HG03565 (cell line): ENCODE results near the gene DNAJC5.
"Not testable (repeated sequence)": the region's sequence is repeated elsewhere in the genome, so short reads cannot be mapped to it uniquely, and the experiment has no call there.

Experiments
- ATAC-seq: cut with Tn5 transposase; IDR thresholded peaks from one replicate; pipeline ENCODE4 v1.9.1; 2021; ENCODE audit warnings: mild to moderate bottlenecking, moderate library complexity; ENCODE audit not compliant: unreplicated experiment

Gene DNAJC5

DNA sequence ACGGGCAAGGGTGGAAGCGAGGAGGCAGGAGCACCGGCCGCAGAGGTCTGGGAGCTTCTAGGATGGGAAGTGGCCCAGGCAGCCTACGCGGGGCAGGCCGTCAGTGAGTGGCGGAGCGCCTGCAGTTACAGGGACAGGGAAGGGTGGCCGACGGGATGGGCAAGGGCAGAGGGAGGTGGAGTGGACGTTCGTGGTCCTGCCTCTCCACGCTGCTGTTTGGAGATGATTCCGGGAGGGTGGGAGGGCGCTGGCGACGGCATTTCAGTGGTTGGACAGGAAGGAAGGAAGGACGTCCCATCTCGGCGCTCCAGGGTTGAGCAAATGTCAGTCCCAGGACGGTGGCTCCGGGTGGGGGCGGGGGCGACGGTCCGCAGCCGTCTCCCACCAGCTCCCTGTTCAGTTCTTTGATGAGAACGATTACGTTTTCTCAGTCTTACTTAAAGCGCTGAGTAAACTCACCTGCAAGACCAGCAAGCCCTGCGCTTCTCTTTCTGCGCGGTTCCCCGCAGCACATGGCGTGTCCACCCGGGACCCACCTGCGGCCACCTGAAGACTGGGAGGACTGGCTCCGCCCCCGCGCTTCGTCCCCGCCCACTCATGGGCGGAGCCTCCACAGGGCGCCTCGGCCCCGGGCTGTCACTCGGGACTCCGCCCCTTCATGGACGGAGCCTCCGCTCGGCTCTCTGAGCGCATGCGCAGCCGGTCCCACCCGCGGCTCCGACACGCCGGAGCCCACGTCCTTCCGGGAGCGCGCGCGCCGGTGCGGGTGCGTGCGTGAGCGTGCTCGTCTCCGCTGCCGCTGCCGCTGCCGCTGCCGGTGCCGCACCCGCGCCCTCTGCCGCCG lies at the start of gene DNAJC5:
DNAJC5 (plus strand) TSS at position 769 of the 844 bp plus-strand sequence. CDS start 33,220 bp downstream, outside the sequence.
- peak; percentile 86 for ATAC-seq

DNA sequence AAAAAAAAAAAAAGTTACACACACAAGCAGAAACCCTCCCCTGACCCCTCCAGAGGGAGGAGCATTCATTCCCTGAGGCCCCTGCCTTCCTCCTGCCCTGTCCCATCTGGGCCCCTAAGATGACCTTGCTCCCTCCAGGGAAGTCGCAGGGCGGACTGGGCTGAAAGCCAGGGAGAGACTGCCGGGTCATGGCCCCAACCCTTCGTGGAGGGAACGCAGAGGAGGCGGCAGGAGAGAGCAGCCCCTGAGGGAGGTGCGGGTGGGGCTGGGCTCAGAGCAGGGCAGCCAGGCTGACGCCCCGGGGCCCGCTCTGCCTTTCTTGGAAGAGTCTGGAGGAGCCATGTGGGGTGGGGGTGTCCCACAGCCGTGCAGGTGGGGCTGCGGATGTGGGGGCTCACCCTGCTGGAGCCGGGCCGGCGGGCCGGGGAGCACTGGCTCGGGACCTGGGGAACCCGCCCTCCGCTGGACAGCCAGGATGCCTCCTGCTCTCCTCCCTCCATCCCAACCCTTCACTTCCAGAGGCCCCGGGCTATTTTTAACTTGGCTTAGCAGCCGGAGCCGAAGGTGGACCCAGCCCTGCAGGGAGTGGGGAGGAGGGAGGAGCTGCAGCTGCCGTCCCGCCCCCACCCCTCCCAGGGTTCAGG lies 48.7 kb upstream of the DNAJC5 start:
- ATAC-seq = no peak

- ATAC-seq = no peak
These were observed 48.1 kb upstream of the DNAJC5 start for GRCh38 chr20:63846888-63847236.

DNA sequence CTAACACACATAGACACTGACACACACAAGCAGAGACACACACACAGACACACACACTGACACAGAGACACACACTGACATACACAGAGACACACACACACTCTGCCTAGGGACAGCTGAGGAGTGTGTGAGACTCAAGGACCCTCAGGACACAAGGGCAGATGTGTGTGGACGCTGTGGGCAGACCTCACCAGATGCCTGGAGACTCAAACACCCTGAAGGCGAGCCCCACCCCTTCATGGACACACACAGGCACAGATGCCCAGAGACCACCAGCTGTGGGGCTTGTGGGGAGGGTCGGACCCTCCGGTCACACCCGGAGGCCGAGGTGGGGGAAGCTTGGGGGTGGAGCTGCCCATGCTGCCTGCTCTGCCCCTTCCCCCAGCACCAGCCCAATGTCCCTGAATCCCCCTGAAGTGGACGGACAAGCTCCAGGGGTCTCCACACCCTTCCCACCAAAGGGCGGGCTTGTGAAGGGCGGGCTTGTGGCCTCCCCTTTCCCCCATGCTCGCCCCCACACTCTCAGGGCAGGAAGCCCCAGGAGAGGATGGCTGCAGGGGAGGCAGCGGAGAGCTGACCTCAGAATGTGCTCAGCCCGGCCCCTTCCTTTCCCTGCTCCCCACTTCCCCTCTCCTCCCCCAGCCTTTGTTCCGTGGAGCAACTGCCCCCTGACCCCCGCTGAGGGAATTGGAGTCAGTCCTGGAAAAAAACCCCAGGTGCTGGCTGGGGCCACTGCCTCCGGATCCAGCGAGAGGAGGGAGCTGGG lies 47.5 kb upstream of the DNAJC5 start:
- no peak for ATAC-seq

DNA sequence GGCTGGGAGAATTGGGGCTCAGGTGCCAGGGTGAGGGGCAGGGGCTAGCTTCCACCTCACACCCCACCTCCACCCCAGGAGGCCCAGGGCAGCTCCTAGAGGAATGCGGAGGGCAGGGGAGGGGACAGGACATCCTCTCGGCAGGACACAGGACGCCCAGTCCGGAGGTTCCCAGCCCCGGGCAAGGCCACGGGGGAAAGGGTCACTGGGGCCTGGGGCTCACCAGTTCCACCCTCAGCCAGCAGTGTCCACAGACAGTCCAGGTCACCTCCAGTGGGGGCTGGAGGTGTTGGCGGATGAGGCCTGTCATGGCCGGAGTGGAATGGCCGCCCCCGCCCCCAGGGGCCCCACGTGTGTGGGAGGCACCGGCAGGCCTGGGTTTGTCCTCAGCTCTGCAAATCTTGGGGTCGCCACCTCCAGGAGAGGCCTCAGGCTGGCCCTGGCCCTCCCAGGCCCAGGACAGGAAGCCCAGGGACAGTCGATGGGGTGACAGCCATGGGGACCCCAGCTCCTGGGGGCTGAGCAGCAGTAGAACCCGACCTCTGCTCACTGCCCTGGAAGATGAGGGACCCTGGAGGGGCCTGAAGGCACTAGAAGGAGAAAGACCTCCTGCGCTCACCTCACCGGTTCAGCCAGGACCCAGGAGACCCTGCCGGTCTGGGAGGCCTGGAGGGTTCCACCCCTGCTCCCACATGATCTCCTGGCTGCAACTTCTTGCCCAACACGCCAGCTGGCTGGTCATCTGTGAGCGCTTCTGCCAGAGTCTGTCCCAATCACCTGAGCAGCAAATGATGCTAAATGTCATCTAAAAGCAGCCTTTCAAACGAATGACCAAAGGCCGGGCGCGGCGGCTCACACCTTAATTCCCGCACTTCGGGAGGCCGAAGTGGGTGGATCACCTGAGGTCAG lies 46.7 kb upstream of the DNAJC5 start:
- ATAC-seq = no peak

GRCh38 chr20:63850689-63851547 lies 44.0 kb upstream of the DNAJC5 start:
- peak; percentile 65 for ATAC-seq

DNA sequence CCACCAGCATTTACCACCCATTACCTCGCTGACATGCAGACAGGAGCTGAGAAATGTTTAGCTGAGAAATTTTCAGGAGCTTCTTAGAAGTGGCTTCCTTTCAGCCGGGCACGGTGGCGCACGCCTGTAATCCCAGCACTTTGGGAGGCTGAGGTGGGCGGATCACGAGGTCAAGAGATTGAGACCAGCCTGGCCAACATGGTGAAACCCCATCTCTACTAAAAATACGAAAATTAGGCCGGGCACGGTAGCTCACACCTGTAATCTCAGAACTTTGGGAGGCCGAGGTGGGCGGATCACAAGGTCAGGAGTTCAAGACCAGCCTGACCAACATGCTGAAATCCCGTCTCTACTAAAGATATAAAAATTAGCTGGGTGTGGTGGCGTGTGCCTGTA lies 43.4 kb upstream of the DNAJC5 start:
- ATAC-seq = not testable (repeated sequence)

- not testable (repeated sequence) for ATAC-seq
These were observed 41.2 kb upstream of the DNAJC5 start for GRCh38 chr20:63853733-63854068.

DNA sequence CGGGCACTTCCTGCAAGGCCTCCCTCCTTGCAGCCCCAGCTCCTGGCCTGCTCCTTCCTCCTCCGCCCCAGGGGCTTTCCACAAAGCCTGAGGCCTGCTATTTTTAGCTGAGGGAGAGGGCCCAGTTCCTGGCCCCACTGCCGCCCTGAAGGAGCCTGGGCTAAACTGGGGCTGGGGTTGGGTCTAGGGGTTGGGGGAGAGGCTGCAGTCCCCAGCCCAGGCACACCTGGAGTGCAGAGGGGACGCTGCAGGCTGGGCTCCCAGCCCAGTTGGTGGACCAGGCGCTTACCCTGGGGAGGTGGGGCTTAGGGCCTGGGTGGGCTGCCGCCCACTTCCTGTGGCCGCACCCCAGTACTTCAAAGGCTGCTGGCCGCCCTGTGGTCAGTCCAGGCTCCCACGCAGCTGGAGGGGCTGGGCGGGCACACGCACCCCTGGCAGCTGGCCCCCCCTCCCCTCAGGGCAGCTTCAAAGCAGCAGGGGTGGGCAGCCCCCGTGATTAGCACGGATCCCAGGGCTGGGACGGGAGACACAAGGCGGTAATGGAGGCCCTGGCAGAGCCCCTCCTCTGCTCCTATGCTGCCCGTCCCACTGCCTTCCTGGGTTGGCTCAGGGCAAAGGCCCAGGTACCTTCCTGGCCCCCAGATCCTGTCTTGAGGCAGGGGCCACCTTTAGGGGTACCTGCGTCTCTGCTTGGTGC lies 40.7 kb upstream of the DNAJC5 start:
- ATAC-seq = no peak

GRCh38 chr20:63854766-63855362 lies 40.1 kb upstream of the DNAJC5 start:
- ATAC-seq = no peak

- no peak for ATAC-seq
These were observed 39.4 kb upstream of the DNAJC5 start for GRCh38 chr20:63855363-63856097.

DNA sequence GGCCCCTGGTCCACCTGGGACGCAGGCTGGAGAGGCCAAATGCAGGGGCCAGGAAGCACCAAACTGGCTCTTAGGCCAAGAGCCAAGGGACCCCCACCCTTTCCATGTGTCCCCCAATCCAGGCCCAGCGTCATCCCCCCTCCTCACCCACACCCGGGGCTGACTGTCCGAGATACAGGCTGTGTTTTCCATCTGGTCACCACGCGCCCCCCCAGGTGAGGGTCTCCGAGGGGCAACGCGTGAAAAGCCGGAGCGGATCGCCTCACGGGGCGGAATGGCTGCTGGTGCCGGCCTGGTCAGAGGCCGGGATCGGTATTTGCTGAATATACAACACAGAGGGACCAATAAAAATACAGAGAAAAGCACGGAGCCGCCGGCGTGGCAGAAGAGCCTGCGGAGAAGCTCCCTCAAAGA lies 38.8 kb upstream of the DNAJC5 start:
- no peak for ATAC-seq

GRCh38 chr20:63857764-63858392 lies 37.0 kb upstream of the DNAJC5 start:
- ATAC-seq = no peak

DNA sequence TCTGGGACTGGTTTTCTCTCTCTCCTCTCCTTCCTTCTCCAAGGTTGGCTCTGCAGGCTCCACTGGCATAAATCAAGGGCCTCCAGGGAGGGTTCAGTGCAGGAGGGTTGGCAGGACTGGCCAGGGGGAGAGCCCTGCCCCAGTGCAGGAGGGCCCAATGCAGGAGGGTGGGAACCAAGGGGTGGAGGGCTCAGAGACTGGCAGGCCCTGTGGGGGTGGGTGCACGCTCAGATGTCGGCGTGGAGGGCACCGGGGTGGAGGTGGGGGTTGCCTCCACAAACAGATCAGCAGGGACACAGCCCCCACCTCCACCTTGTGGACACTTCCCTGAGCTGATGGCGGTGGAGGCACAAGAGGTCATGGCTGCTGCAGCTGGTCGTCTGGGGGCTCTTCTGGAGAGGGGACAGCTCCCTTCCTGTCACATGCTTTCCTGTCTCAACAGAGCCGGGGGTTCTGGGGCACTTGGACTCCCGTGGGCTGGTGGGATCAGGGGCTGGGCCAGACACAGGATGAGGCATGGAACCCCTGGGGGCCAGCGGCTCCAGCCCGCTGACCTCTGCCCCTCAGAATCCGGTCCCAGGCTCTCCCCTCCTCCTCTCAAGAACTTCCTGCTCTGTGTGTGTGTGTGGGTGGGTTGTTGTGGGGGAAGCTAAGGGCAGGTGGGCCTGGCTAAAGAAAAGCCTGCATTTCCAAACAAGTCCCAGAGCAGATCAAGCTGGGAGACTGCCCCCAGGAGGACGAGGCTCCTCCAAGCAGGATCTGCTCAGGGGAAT lies 36.3 kb upstream of the DNAJC5 start:
- ATAC-seq = no peak

GRCh38 chr20:63859166-63859699 lies 35.7 kb upstream of the DNAJC5 start:
- ATAC-seq = no peak

DNA sequence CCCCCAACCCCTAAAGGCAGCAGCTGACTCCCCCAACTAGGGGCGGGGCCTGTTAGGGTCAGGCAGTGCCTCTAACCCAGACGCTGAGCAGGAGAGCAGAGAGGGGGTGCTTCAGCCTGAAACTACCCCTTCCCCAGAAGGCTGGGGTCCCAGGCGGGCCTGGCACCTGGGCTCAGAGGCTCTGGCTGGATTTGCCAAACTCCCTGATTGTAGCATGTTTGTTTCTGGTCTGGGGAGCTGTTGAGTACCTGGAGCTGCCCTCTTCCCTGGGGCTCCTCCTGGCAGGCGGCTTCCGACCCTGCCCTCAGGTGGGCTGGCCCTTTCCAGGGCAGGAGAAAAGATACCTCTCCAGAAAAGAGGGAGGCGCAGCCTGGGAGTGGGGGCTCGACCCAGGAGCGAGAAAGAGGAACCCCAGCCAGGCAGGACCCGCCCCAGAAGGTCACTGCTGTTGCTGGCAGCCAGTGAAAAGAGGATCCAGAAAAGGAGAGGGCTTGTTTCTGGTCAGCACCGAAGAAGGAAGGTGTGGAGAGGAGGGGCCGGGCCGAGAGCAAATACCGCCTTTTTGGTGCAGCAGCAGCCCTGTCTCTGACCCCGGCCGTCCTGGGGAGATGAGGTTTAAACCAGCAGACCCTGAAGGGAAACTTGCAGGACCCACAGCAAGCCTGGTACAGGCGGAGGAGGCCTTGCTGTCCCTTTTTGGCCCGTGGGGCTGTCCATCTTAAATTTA lies 34.4 kb upstream of the DNAJC5 start:
- ATAC-seq = no peak
